Measurements from ENCODE around the gene EPS8.

EPS8 gene

GRCh38 chr12:15716581-15716980 lies 72.6 kb downstream of the EPS8 start:
- H3K4me3 ChIP-seq (ENCODE audit: low read depth, low read length): no peak overlapping the region
- TF ChIP-seq CTCF (IDR thresholded peaks at IDR 0.05; ENCODE audit: low read depth, low read length): no peak

GRCh38 chr12:15714256-15714655 lies 74.9 kb downstream of the EPS8 start:
- no peak for TF ChIP-seq CTCF (IDR thresholded peaks at IDR 0.05; ENCODE audit: low read depth, low read length)
- H3K4me3 ChIP-seq (ENCODE audit: low read depth, low read length): no peak overlapping the region

GRCh38 chr12:15712823-15713660 lies 76.1 kb downstream of the EPS8 start:
- no peak overlapping the region for H3K4me3 ChIP-seq (ENCODE audit: low read depth, low read length)
- TF ChIP-seq CTCF (IDR thresholded peaks at IDR 0.05; ENCODE audit: low read depth, low read length): no peak

- no peak overlapping the region for H3K4me3 ChIP-seq (ENCODE audit: low read depth, low read length)
- TF ChIP-seq CTCF (IDR thresholded peaks at IDR 0.05; ENCODE audit: low read depth, low read length): no peak
These were observed 77.0 kb downstream of the EPS8 start for GRCh38 chr12:15712160-15712559.

GRCh38 chr12:15710860-15711510 lies 78.2 kb downstream of the EPS8 start:
- no peak overlapping the region for H3K4me3 ChIP-seq (ENCODE audit: low read depth, low read length)
- no peak for TF ChIP-seq CTCF (IDR thresholded peaks at IDR 0.05; ENCODE audit: low read depth, low read length)

- H3K4me3 ChIP-seq (ENCODE audit: low read depth, low read length): no peak overlapping the region
- TF ChIP-seq CTCF (IDR thresholded peaks at IDR 0.05; ENCODE audit: low read depth, low read length): no peak
These were observed 79.6 kb downstream of the EPS8 start for GRCh38 chr12:15709551-15709950.

GRCh38 chr12:15708396-15709076 lies 80.7 kb downstream of the EPS8 start:
- TF ChIP-seq CTCF (IDR thresholded peaks at IDR 0.05; ENCODE audit: low read depth, low read length): no peak
- no peak overlapping the region for H3K4me3 ChIP-seq (ENCODE audit: low read depth, low read length)

Data from WI38 (cell line).